IMR-90 (cell line): ENCODE results near the gene DMD. TPM values are rescaled to one million over a fixed set of nuclear protein-coding genes. Genes with fewer than 3 reads are reported as not detected.

Experiments used
- ATAC-seq: fragments of 200-7000 bp; cut with Tn5 transposase; 2 replicates; pipeline ENCODE4 v1.9.1; 2020; ENCODE audit warnings: low read depth, mild to moderate bottlenecking, moderate library complexity
- BruUV-seq: library from RNA; stranded (reverse); fragments of 400-500 nt; replicated peaks from 2 replicates; lab custom pipeline; 2021; lab: Mats Ljungman, UMichigan
- CTCF ChIA-PET: fragments of 300-600 bp; formaldehyde crosslinking; extraction: SDS; loops from one replicate; lab custom pipeline; 2021; ENCODE audit warnings: antibody characterized with exemption; lab: Yijun Ruan, JAX
- POLR2A ChIA-PET: fragments of 300-600 bp; sonication (Branson Sonifier 250); formaldehyde crosslinking; loops from one replicate; lab custom pipeline; 2022; ENCODE audit warnings: antibody characterized with exemption; ENCODE audit not compliant: unreplicated experiment; lab: Charles Lee
- DNase-seq: peaks from one replicate; pipeline ENCODE4 v3.0.0; 2013
- H2AFZ ChIP-seq: replicated peaks from 2 replicates; pipeline ENCODE3; 2013; ENCODE audit warnings: low read length, mild to moderate bottlenecking; ENCODE audit not compliant: poor library complexity
- H2AK5ac ChIP-seq: 2 replicates; pipeline ENCODE4 v1.6.1; 2013; ENCODE audit warnings: low read depth, low read length, inconsistent platforms
- H2AK9ac ChIP-seq: replicated peaks from 2 replicates; pipeline ENCODE3; 2013; ENCODE audit warnings: mild to moderate bottlenecking, low read depth, low read length, moderate library complexity; ENCODE audit not compliant: poor library complexity
- H2BK120ac ChIP-seq: 2 replicates; pipeline ENCODE4 v1.6.1; 2013; ENCODE audit warnings: low read depth, low read length, inconsistent platforms
- H2BK15ac ChIP-seq: 3 replicates; pipeline ENCODE4 v1.6.1; 2013; ENCODE audit warnings: low read depth, low read length, inconsistent platforms
- H2BK20ac ChIP-seq: 2 replicates; pipeline ENCODE4 v1.6.1; 2013; ENCODE audit warnings: low read depth, mild to moderate bottlenecking, inconsistent platforms, low read length, moderate library complexity
- H2BK5ac ChIP-seq: 2 replicates; pipeline ENCODE4 v1.6.1; 2013; ENCODE audit warnings: mild to moderate bottlenecking, low read depth, low read length, inconsistent platforms; ENCODE audit not compliant: poor library complexity, severe bottlenecking
- H3K14ac ChIP-seq: replicated peaks from 2 replicates; pipeline ENCODE4 v1.6.1; 2013; ENCODE audit warnings: low read depth, low read length, inconsistent platforms
- H3K18ac ChIP-seq: 2 replicates; pipeline ENCODE4 v1.6.1; 2013; ENCODE audit warnings: low read depth, low read length, control low read depth
- H3K23ac ChIP-seq: 2 replicates; pipeline ENCODE4 v1.6.1; 2013; ENCODE audit warnings: low read depth, low read length, inconsistent platforms
- H3K27ac ChIP-seq: 2 replicates; pipeline ENCODE4 v1.5.1; 2013; ENCODE audit warnings: mild to moderate bottlenecking, control low read depth, low read length; ENCODE audit not compliant: insufficient read depth
- H3K27me3 ChIP-seq: 2 replicates; pipeline ENCODE4 v1.6.1; 2013; ENCODE audit warnings: low read length; ENCODE audit not compliant: control insufficient read depth, insufficient read depth
- H3K36me3 ChIP-seq: 2 replicates; pipeline ENCODE4 v1.6.1; 2013; ENCODE audit warnings: low read length, mixed read lengths; ENCODE audit not compliant: control insufficient read depth, insufficient read depth
- H3K4ac ChIP-seq: 2 replicates; pipeline ENCODE4 v1.6.1; 2013; ENCODE audit warnings: low read depth, low read length, inconsistent platforms
- H3K4me1 ChIP-seq: 2 replicates; pipeline ENCODE4 v1.6.1; 2013; ENCODE audit warnings: low read length, mixed read lengths; ENCODE audit not compliant: control insufficient read depth, insufficient read depth
- H3K4me2 ChIP-seq: 2 replicates; pipeline ENCODE4 v1.6.1; 2013; ENCODE audit warnings: low read depth, mild to moderate bottlenecking, control low read depth, low read length, moderate library complexity
- H3K4me3 ChIP-seq: 2 replicates; pipeline ENCODE4 v1.5.1; 2013; ENCODE audit warnings: low read depth, mild to moderate bottlenecking, control low read depth, low read length, moderate library complexity; ENCODE audit not compliant: insufficient read depth
- H3K56ac ChIP-seq: 2 replicates; pipeline ENCODE4 v1.6.1; 2013; ENCODE audit warnings: low read length, inconsistent platforms; ENCODE audit not compliant: insufficient read depth; ENCODE audit errors: extremely low read depth
- H3K79me1 ChIP-seq, 2 experiments: 2 replicates each; pipeline ENCODE4 v1.6.1; 2013; ENCODE audit warnings: low read length in 2 of 2, inconsistent platforms in 1 of 2, low read depth in 1 of 2
- H3K9ac ChIP-seq: 2 replicates; pipeline ENCODE4 v1.6.1; 2013; ENCODE audit warnings: low read depth, low read length, control low read depth
- H3K9me1 ChIP-seq: 2 replicates; pipeline ENCODE4 v1.6.1; 2013; ENCODE audit warnings: low read length, inconsistent platforms; ENCODE audit not compliant: insufficient read depth
- H3K9me3 ChIP-seq: 2 replicates; pipeline ENCODE4 v1.6.1; 2013; ENCODE audit warnings: low read length; ENCODE audit not compliant: control insufficient read depth, insufficient read depth
- H4K20me1 ChIP-seq: 2 replicates; pipeline ENCODE4 v1.6.1; 2013; ENCODE audit warnings: low read length, inconsistent platforms; ENCODE audit not compliant: insufficient read depth
- H4K5ac ChIP-seq: 2 replicates; pipeline ENCODE4 v1.6.1; 2013; ENCODE audit warnings: mild to moderate bottlenecking, low read depth, low read length, control low read depth
- H4K8ac ChIP-seq, 2 experiments: 2 replicates each; pipeline ENCODE4 v1.6.1; 2013; ENCODE audit warnings: low read depth in 2 of 2, low read length in 2 of 2, control low read depth in 1 of 2, inconsistent platforms in 1 of 2
- H4K91ac ChIP-seq: 2 replicates; pipeline ENCODE4 v1.6.1; 2013; ENCODE audit warnings: low read depth, low read length, inconsistent platforms; ENCODE audit not compliant: insufficient read depth
- CEBPB ChIP-seq: IDR thresholded peaks from 2 replicates; pipeline ENCODE4 v1.6.1; 2012; ENCODE audit warnings: low read depth, low read length, improper control_type of control experiment
- MAZ ChIP-seq: IDR thresholded peaks from 2 replicates; pipeline ENCODE4 v1.6.1; 2012; ENCODE audit warnings: low read depth, mild to moderate bottlenecking, low read length, improper control_type of control experiment, moderate library complexity, borderline replicate concordance
- WGBS, 2 experiments: methylation state at CpG; one replicate each; pipeline versions ENCODE4 v1.1.5 to v1.1.7; 2013; ENCODE audit warnings: missing lambda C conversion rate in 2 of 2; ENCODE audit not compliant: insufficient read length in 1 of 2; ENCODE audit errors: extremely low coverage in 2 of 2; 5-methylcytosine and 5-hydroxymethylcytosine counted together
- dilution Hi-C: fragments of 300-500 bp; cut with HindIII; formaldehyde crosslinking; loops from one replicate; pipeline ENCODE4 v1.14.3; 2018; ENCODE audit warnings: low sequenced_read_pairs; ENCODE audit not compliant: unreplicated experiment
- in situ Hi-C: fragments of 300-500 bp; cut with MboI; formaldehyde crosslinking; loops from 3 replicates; pipeline ENCODE4 v1.14.3; 2019; ENCODE audit warnings: low sequenced_read_pairs, inconsistent platforms, mixed read lengths
- intact Hi-C: fragments of 100-400 bp; cut with micrococcal nuclease; formaldehyde crosslinking; loops from 2 replicates; pipeline ENCODE4 v1.10.0; 2022
- polyA plus RNA-seq, 3 experiments: library from polyadenylated mRNA; depleted of rRNA; stranded (reverse); fragments of >200 nt; gene quantifications; 2 replicates each; pipeline ENCODE4 v1.2.3, GENCODE V29; 2012; ENCODE audit warnings: low replicate concordance in 1 of 3
- total RNA-seq: library from RNA; depleted of rRNA; stranded (reverse); fragments of >200 nt; gene quantifications from 2 replicates; pipeline ENCODE4 v1.2.3, GENCODE V29; 2012

Gene DMD
- total and polyA plus RNA-seq, 2 of the 4 experiments (the other 2 are of a cell fraction), result 6.6 to 11.8 TPM

DNA sequence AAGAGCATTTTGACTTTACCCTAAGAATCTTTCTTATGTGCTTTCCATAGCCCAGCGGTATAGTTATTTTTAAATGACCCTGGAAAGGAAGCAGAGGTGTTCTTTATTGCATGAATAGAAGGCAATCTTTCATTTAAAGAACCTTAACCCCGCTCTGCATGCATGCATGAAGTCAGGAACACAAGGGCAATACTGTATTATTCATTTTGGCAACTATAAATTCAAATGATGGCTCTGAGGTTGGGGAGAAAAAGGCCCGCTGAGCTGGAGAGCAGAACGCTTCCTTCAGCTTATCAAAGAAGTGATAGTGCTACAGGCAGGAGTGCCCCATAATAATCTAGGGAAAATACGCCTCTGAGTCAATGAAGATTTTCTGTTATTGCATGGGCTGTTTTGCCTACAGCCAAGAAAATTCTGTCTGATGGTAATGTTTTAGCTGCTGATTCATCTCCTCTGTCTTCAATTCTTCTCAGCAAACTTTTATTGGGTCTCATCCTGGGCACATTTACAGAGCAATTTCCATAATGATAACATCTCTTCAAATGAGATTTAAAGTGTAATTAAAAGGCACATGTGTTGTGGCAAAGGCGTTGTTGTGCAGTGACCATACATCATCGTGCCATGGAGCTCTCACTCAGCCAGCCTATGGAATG, 1687.3 kb downstream of the DMD start:
- no peaks in the 10 kb centered on the region for H4K20me1 ChIP-seq
- no peaks in the 10 kb centered on the region for H3K9me1 ChIP-seq
- in situ Hi-C loops, result no loop called here
- no peaks in the 10 kb centered on the region for H3K36me3 ChIP-seq
- no peak overlapping the region for H2AK5ac ChIP-seq
- no peaks in the 10 kb centered on the region for H3K9me3 ChIP-seq
- no CpG with 5 or more reads among the region's 7 CpGs for WGBS, 2 experiments
- H3K56ac ChIP-seq, result no peak overlapping the region
- dilution Hi-C loops, result no loop called here
- H3K14ac ChIP-seq, result no peak overlapping the region
- no peak overlapping the region for H2AK9ac ChIP-seq
- no peak overlapping the region for H3K18ac ChIP-seq
- DNase-seq, result peak; percentile 27
- TF ChIP-seq CEBPB, result no peak
- no peak for TF ChIP-seq MAZ
- no peak overlapping the region for H2BK120ac ChIP-seq
- no peak overlapping the region for H3K27ac ChIP-seq
- no peaks in the 10 kb centered on the region for H3K79me1 ChIP-seq
- ChIA-PET CTCF (no interaction called here), POLR2A (no interaction called here)
- no peak for ATAC-seq
- H2BK15ac ChIP-seq, result no peak overlapping the region
- no peak overlapping the region for H3K23ac ChIP-seq
- H3K4me1 ChIP-seq, result no peaks in the 10 kb centered on the region
- no peak overlapping the region for H4K91ac ChIP-seq
- H3K4ac ChIP-seq, result no peak overlapping the region
- no peak overlapping the region for H3K9ac ChIP-seq
- H4K8ac ChIP-seq, result no peak overlapping the region
- H3K4me2 ChIP-seq, result no peak overlapping the region
- H3K4me3 ChIP-seq, result no peak overlapping the region
- H4K5ac ChIP-seq, result no peak overlapping the region
- H3K27me3 ChIP-seq, result no peaks in the 10 kb centered on the region
- no peak overlapping the region for H2AFZ ChIP-seq
- BruUV-seq, result no TSS peak
- no peak overlapping the region for H2BK5ac ChIP-seq
- no peak overlapping the region for H2BK20ac ChIP-seq
- intact Hi-C loops, result no loop called here
